Activated T-cell treated with anti-CD3 and anti-CD28 coated beads for 1 hour (primary cell): ENCODE results near the gene SPOP.
A peak's percentile ranks its signal among the peaks of the same experiment; 100 is the strongest.

Source experiments
- DNase-seq: peaks from one replicate; pipeline ENCODE4 v3.0.0-alpha.2; 2020; ENCODE audit warnings: low read depth

SPOP gene

GRCh38 chr17:49583889-49584288 is 94.0 kb downstream of the SPOP start:
- no peak for DNase-seq

GRCh38 chr17:49583226-49583625 is 94.7 kb downstream of the SPOP start:
- no peak for DNase-seq

- no peak for DNase-seq
Measured at GRCh38 chr17:49582789-49583188, 95.1 kb downstream of the SPOP start.

GRCh38 chr17:49582055-49582722 is 95.7 kb downstream of the SPOP start:
- no peak for DNase-seq

GRCh38 chr17:49581648-49581998 is 96.3 kb downstream of the SPOP start:
- DNase-seq = no peak

GRCh38 chr17:49580981-49581647 is 96.8 kb downstream of the SPOP start:
- DNase-seq = no peak

GRCh38 chr17:49580055-49580721 is 97.7 kb downstream of the SPOP start:
- DNase-seq = no peak

GRCh38 chr17:49579522-49579921 is 98.4 kb downstream of the SPOP start:
- DNase-seq = no peak

- DNase-seq = no peak
Measured at GRCh38 chr17:49578952-49579500, 98.9 kb downstream of the SPOP start.

- no peak for DNase-seq
Measured at GRCh38 chr17:49578414-49578813, 99.5 kb downstream of the SPOP start.

GRCh38 chr17:49577963-49578362 is 99.9 kb downstream of the SPOP start:
- DNase-seq = no peak

- DNase-seq = no peak
Measured at GRCh38 chr17:49577650-49577934, 100.3 kb downstream of the SPOP start.

- DNase-seq = no peak
Measured at GRCh38 chr17:49576917-49577649, 100.8 kb downstream of the SPOP start.

- no peak for DNase-seq
Measured at GRCh38 chr17:49576088-49576916, 101.6 kb downstream of the SPOP start.

GRCh38 chr17:49575679-49576087 is 102.2 kb downstream of the SPOP start, which contains the start of gene NXPH3:
NXPH3 (plus strand) TSS chr17:49575871; CDS start chr17:49576220, 349 bp downstream.
- peak; percentile 52 for DNase-seq

GRCh38 chr17:49574945-49575678 is 102.8 kb downstream of the SPOP start:
- DNase-seq = no peak

- DNase-seq = no peak
Measured at GRCh38 chr17:49574323-49574781, 103.5 kb downstream of the SPOP start.

- DNase-seq = no peak
Measured at GRCh38 chr17:49573510-49574322, 104.2 kb downstream of the SPOP start.

- no peak for DNase-seq
Measured at GRCh38 chr17:49572806-49573420, 105.0 kb downstream of the SPOP start.
